ENCODE measurements around the gene TRAM2. TPM values are rescaled to one million over a fixed set of nuclear protein-coding genes. Genes with fewer than 3 reads are reported as not detected.

TRAM2 gene
- total and polyA plus RNA-seq, 9 of the 15 experiments (the other 6 are each of a cell fraction or from before 2014, with no cell fraction given): 2.6 to 13.3 (median 8.9) TPM

- TF ChIP-seq TEAD4 (IDR thresholded peaks at IDR 0.05; ENCODE audit: low read length) (peak; percentile 66), TEAD4 (CRISPR knock-in tag; IDR thresholded peaks at IDR 0.05; ENCODE audit: borderline replicate concordance) (no peak), NFE2 (IDR thresholded peaks at IDR 0.05; ENCODE audit: low read depth) (peak; percentile 83), TOE1 (IDR thresholded peaks at IDR 0.05; ENCODE audit: borderline replicate concordance) (peak; percentile 29; the same call in 1 of the 2 replicates), TOE1 (CRISPR knock-in tag; IDR thresholded peaks at IDR 0.05; ENCODE audit: borderline replicate concordance, low read depth) (no peak), CHD2 (IDR thresholded peaks at IDR 0.05; ENCODE audit: low read depth, low read length) (0 out of 2 replicates have a peak, but pooled peaks have one; percentile 10), ZBTB26 (CRISPR knock-in tag; IDR thresholded peaks at IDR 0.05) (0 out of 2 replicates have a peak, but pooled peaks have one; percentile 19), MAFG (tag; conservative IDR thresholded peaks at IDR 0.05) (peak; percentile 34; the same call in 1 of the 2 replicates), MEF2D (tag; conservative IDR thresholded peaks at IDR 0.05; ENCODE audit: low read depth) (0 out of 2 replicates have a peak, but pooled peaks have one; percentile 13), HDGF (IDR thresholded peaks at IDR 0.05) (no peak), TAL1 (IDR thresholded peaks at IDR 0.05) (peak; percentile 9; the same call in 1 of the 2 replicates), SMARCC2 (IDR thresholded peaks at IDR 0.05; ENCODE audit: low read depth) (peak; percentile 85), BCOR (IDR thresholded peaks at IDR 0.05) (no peak), ZNF282 (CRISPR knock-in tag; IDR thresholded peaks at IDR 0.05) (no peak), MYNN (IDR thresholded peaks at IDR 0.05) (peak; percentile 93), MYNN (CRISPR knock-in tag; IDR thresholded peaks at IDR 0.05) (no peak), JUND (IDR thresholded peaks at IDR 0.05; ENCODE audit: borderline replicate concordance, low read depth, low read length) (peak; percentile 100), JUND (tag; IDR thresholded peaks at IDR 0.05; ENCODE audit: borderline replicate concordance, low read depth, low read length) (peak; percentile 100), ETV5 (CRISPR knock-in tag; IDR thresholded peaks at IDR 0.05; ENCODE audit: low read depth) (no peak), FOXJ2 (tag; IDR thresholded peaks at IDR 0.05) (no peak), GTF2A2 (tag; IDR thresholded peaks at IDR 0.05) (no peak), HIVEP1 (CRISPR knock-in tag; IDR thresholded peaks at IDR 0.05) (no peak), NFIC (IDR thresholded peaks at IDR 0.05) (peak; percentile 81), FOXM1 (IDR thresholded peaks at IDR 0.05; ENCODE audit: low read depth) (0 out of 2 replicates have a peak, but pooled peaks have one; percentile 22), FOXM1 (CRISPR knock-in tag; IDR thresholded peaks at IDR 0.05; ENCODE audit: low read depth) (no peak), EP300 (IDR thresholded peaks at IDR 0.05; ENCODE audit: low read length) (peak; percentile 68), THRAP3 (IDR thresholded peaks at IDR 0.05; ENCODE audit: borderline replicate concordance) (no peak), TAF9B (IDR thresholded peaks at IDR 0.05; ENCODE audit: partially characterized antibody) (peak; percentile 97), ZNF77 (CRISPR knock-in tag; IDR thresholded peaks at IDR 0.05) (no peak), SOX6 (IDR thresholded peaks at IDR 0.05) (peak; percentile 47; the same call in 1 of the 2 replicates), ZNF23 (CRISPR knock-in tag; IDR thresholded peaks at IDR 0.05) (no peak; the same call in 1 of the 2 replicates), GTF2E2 (tag; IDR thresholded peaks at IDR 0.05) (0 out of 2 replicates have a peak, but pooled peaks have one; percentile 49), ZNF717 (CRISPR knock-in tag; IDR thresholded peaks at IDR 0.05) (no peak)
These were observed 59.2 kb downstream of the TRAM2 start (continued) for GRCh38 chr6:52517502-52518278.
